Activated B cell treated with CpG ODN at 0.5 μM for 24 hours (primary cell): ENCODE data around the gene PSKH1. TPM values are rescaled to one million over a fixed set of nuclear protein-coding genes. Genes with fewer than 3 reads are reported as not detected.

Experiments
- ATAC-seq: fragments of 200-7000 bp; cut with Tn5 transposase; one replicate; pipeline ENCODE4 v1.10.0; 2021; ENCODE audit warnings: low read depth, mild to moderate bottlenecking, moderate library complexity
- CTCF ChIA-PET: fragments of 350-600 bp; sonication (Branson Sonifier 250); formaldehyde crosslinking; loops from one replicate; lab custom pipeline; 2021; ENCODE audit warnings: antibody characterized with exemption; lab: Charles Lee
- POLR2A ChIA-PET: fragments of 350-600 bp; sonication (Branson Sonifier 250); formaldehyde crosslinking; loops from one replicate; lab custom pipeline; 2021; ENCODE audit warnings: antibody characterized with exemption; lab: Charles Lee
- DNase-seq: peaks from one replicate; pipeline ENCODE4 v3.0.0; 2022
- H3K27ac Mint-ChIP-seq: one replicate; pipeline ENCODE4 v1.8.0; 2020; ENCODE audit warnings: mixed read lengths
- H3K27me3 Mint-ChIP-seq: one replicate; pipeline ENCODE4 v1.8.0; 2021; ENCODE audit warnings: mixed read lengths
- H3K36me3 Mint-ChIP-seq: one replicate; pipeline ENCODE4 v1.8.0; 2021; ENCODE audit warnings: low read depth, mixed read lengths
- H3K4me1 Mint-ChIP-seq: one replicate; pipeline ENCODE4 v1.8.0; 2021; ENCODE audit warnings: mixed read lengths
- H3K4me3 Mint-ChIP-seq: one replicate; pipeline ENCODE4 v1.8.0; 2020; ENCODE audit warnings: mild to moderate bottlenecking, mixed read lengths
- H3K9me3 Mint-ChIP-seq: one replicate; pipeline ENCODE4 v1.8.0; 2020; ENCODE audit warnings: mixed read lengths
- CTCF ChIP-seq: fragments of 200-600 bp; IDR thresholded peaks from one replicate; pipeline ENCODE4 v1.8.0; 2022; ENCODE audit warnings: antibody characterized with exemption, mild to moderate bottlenecking
- intact Hi-C: fragments of 100-400 bp; cut with micrococcal nuclease; formaldehyde crosslinking; loops from one replicate; pipeline ENCODE4 v1.15.1; 2024
- total RNA-seq: library from RNA; stranded (reverse); gene quantifications from 2 replicates; pipeline ENCODE4 v1.2.3, GENCODE V29; 2022

PSKH1 gene
- total RNA-seq, 1 donor from 2014 or later = 22.0 TPM

- ATAC-seq = no peak
- no peak within 1 kb of the TSS for H3K4me3 Mint-ChIP-seq
- H3K36me3 Mint-ChIP-seq = peaks cover 58% of the 10 kb centered on the region
- H3K27ac Mint-ChIP-seq = no peak within 1 kb of the TSS
- no peaks in the 10 kb centered on the region for H3K9me3 Mint-ChIP-seq
- ChIA-PET CTCF (interaction anchor here (0.9 to 5.8 kb wide), 17 partner anchors 7 to 393 kb away, joined by 3 to 79 read pairs (median 5); partner anchors contain the start of genes DDX28 and DUS2), POLR2A (interaction anchor here (0.6 to 1.1 kb wide), 2 partner anchors 11 to 99 kb away, joined by 3 read pairs; partner anchors contain the start of gene EDC4)
- H3K4me1 Mint-ChIP-seq = no peaks in the 10 kb centered on the region
- intact Hi-C loops = no loop called here
- H3K27me3 Mint-ChIP-seq = no peaks in the 10 kb centered on the region
- DNase-seq = no peak
- TF ChIP-seq CTCF = no peak
These were observed 8.4 kb upstream of the PSKH1 start, which contains the start of gene NRN1L for GRCh38 chr16:67884684-67885083. NRN1L (plus strand) TSS chr16:67884885; CDS start chr16:67884904, 19 bp downstream.

GRCh38 chr16:67885545-67885944, 7.5 kb upstream of the PSKH1 start:
- no peak for ATAC-seq
- Mint-ChIP-seq H3K27ac (no peak overlapping the region), H3K4me1 (no peaks in the 10 kb centered on the region), H3K36me3 (peaks cover 50% of the 10 kb centered on the region), H3K9me3 (no peaks in the 10 kb centered on the region), H3K4me3 (no peak overlapping the region), H3K27me3 (no peaks in the 10 kb centered on the region)
- intact Hi-C loops = no loop called here
- CTCF ChIA-PET = interaction anchor here (1.0 to 5.8 kb wide), 3 partner anchors 39 to 155 kb away, joined by 3 to 79 read pairs (median 4); no protein-coding TSS in a partner anchor
- TF ChIP-seq CTCF = no peak
- no peak for DNase-seq
- POLR2A ChIA-PET = interaction anchor here (0.5 to 1.1 kb wide), 3 partner anchors 12 to 128 kb away, joined by 3 read pairs; partner anchors contain the start of gene EDC4

- ChIA-PET POLR2A (interaction anchor here (1.1 kb wide), 1 partner anchor 13 kb away, joined by 3 read pairs; the partner anchor contains the start of gene EDC4), CTCF (interaction anchor here (1.0 to 5.8 kb wide), 4 partner anchors 39 to 155 kb away, joined by 3 to 79 read pairs (median 4); no protein-coding TSS in a partner anchor)
- peaks cover 46% of the 10 kb centered on the region for H3K36me3 Mint-ChIP-seq
- H3K4me3 Mint-ChIP-seq = no peak overlapping the region
- H3K9me3 Mint-ChIP-seq = no peaks in the 10 kb centered on the region
- no peak for DNase-seq
- H3K4me1 Mint-ChIP-seq = no peaks in the 10 kb centered on the region
- ATAC-seq = no peak
- no peaks in the 10 kb centered on the region for H3K27me3 Mint-ChIP-seq
- intact Hi-C loops = no loop called here
- no peak for TF ChIP-seq CTCF
- H3K27ac Mint-ChIP-seq = no peak overlapping the region
These were observed 7.1 kb upstream of the PSKH1 start for GRCh38 chr16:67885976-67886375.

GRCh38 chr16:67886387-67886786, 6.7 kb upstream of the PSKH1 start:
- H3K4me3 Mint-ChIP-seq = no peak overlapping the region
- POLR2A ChIA-PET = no interaction called here
- H3K9me3 Mint-ChIP-seq = no peaks in the 10 kb centered on the region
- H3K4me1 Mint-ChIP-seq = no peaks in the 10 kb centered on the region
- intact Hi-C loops = no loop called here
- TF ChIP-seq CTCF = no peak
- DNase-seq (no peak), ATAC-seq (no peak)
- H3K27ac Mint-ChIP-seq = no peak overlapping the region
- peaks cover 42% of the 10 kb centered on the region for H3K36me3 Mint-ChIP-seq
- CTCF ChIA-PET = interaction anchor here (1.0 to 5.8 kb wide), 4 partner anchors 39 to 154 kb away, joined by 3 to 79 read pairs (median 4); no protein-coding TSS in a partner anchor
- no peaks in the 10 kb centered on the region for H3K27me3 Mint-ChIP-seq

- TF ChIP-seq CTCF = no peak
- CTCF ChIA-PET = interaction anchor here (0.8 to 1.3 kb wide), 2 partner anchors 48 to 152 kb away, joined by 3 read pairs; partner anchors contain the start of gene PSMB10
- Mint-ChIP-seq H3K36me3 (peaks cover 24% of the 10 kb centered on the region), H3K4me1 (peaks cover 6% of the 10 kb centered on the region), H3K4me3 (no peak overlapping the region), H3K9me3 (no peaks in the 10 kb centered on the region), H3K27ac (no peak overlapping the region), H3K27me3 (no peaks in the 10 kb centered on the region)
- ATAC-seq (no peak), DNase-seq (no peak)
- POLR2A ChIA-PET = interaction anchor here (0.9 to 1.1 kb wide), 2 partner anchors 36 to 54 kb away, joined by 3 to 4 read pairs; no protein-coding TSS in a partner anchor
- intact Hi-C loops = no loop called here
These were observed 4.7 kb upstream of the PSKH1 start for GRCh38 chr16:67888331-67888730.
